K562 (cell line): ENCODE data around the gene RNU6-1. TPM values are rescaled to one million over a fixed set of nuclear protein-coding genes. Genes with fewer than 3 reads are reported as not detected.

ENCODE experiments used
- ATAC-seq: fragments of 200-7000 bp; cut with Tn5 transposase; 3 replicates; pipeline ENCODE4 v1.9.1; 2020; ENCODE audit warnings: moderate library complexity
- BruUV-seq: library from RNA; stranded (reverse); fragments of 400-500 nt; replicated peaks from 2 replicates; lab custom pipeline; 2021; lab: Mats Ljungman, UMichigan
- CTCF ChIA-PET: fragments of 300-600 bp; formaldehyde crosslinking; extraction: SDS; loops from one replicate; lab custom pipeline; 2021; ENCODE audit warnings: low intra/inter-chr PET ratio; lab: Yijun Ruan, JAX
- POLR2A ChIA-PET: fragments of 300-600, 350-650 bp; sonication (Branson Sonifier 250); formaldehyde crosslinking; extraction: SDS; loops from one replicate; lab custom pipeline; 2021; ENCODE audit warnings: antibody characterized with exemption, inconsistent platforms; lab: Yijun Ruan, JAX
- DNase-seq, 4 experiments: peaks; one replicate each; pipeline versions ENCODE4 v3.0.0 to v3.0.0-alpha.2; 2011 to 2018; ENCODE audit warnings: low spot score in 3 of 4, mixed read lengths in 3 of 4; ENCODE audit errors: extremely low read depth in 1 of 4
- FAIRE-seq: peaks from 2 replicates; lab custom pipeline; 2011; peaks lifted over from hg19 to GRCh38; lab: Jason Lieb, UNC
- H2AFZ ChIP-seq: 2 replicates; pipeline ENCODE4 v1.6.0; 2011; ENCODE audit warnings: low read depth, low read length, control low read depth, inconsistent platforms
- H3K27ac ChIP-seq: fragments of 200-600 bp; 3 replicates; pipeline ENCODE4 v1.8.0; 2011; ENCODE audit warnings: low read depth, mild to moderate bottlenecking, control low read depth, inconsistent platforms, low read length, moderate library complexity, mixed read lengths; ENCODE audit errors: extremely low read depth
- H3K27me3 ChIP-seq, 2 experiments: fragments of 300-600 bp in 1 of 2; 2 replicates in 1 of 2; 3 replicates in 1 of 2; pipeline versions ENCODE4 v1.6.0 to v1.8.0; 2011; ENCODE audit warnings: inconsistent platforms in 2 of 2, low read length in 2 of 2, mild to moderate bottlenecking in 1 of 2, mixed read lengths in 1 of 2, moderate library complexity in 1 of 2; ENCODE audit not compliant: control insufficient read depth in 2 of 2, insufficient read depth in 2 of 2
- H3K36me3 ChIP-seq: fragments of 300-600 bp; 3 replicates; pipeline ENCODE4 v1.8.0; 2011; ENCODE audit warnings: mild to moderate bottlenecking, low read length, inconsistent platforms; ENCODE audit not compliant: control insufficient read depth, insufficient read depth
- H3K4me1 ChIP-seq, 2 experiments: fragments of 200-600 bp in 1 of 2; replicated peaks in 1 of 2; 2 replicates in 1 of 2; 3 replicates in 1 of 2; pipeline versions ENCODE4 v1.5.1 to v1.8.0; 2011; ENCODE audit warnings: inconsistent platforms in 2 of 2, low read length in 2 of 2, mild to moderate bottlenecking in 1 of 2, mixed read lengths in 1 of 2, moderate library complexity in 1 of 2; ENCODE audit not compliant: control insufficient read depth in 2 of 2, insufficient read depth in 2 of 2
- H3K4me2 ChIP-seq: 2 replicates; pipeline ENCODE4 v1.6.1; 2011; ENCODE audit warnings: low read length, control low read depth, inconsistent platforms, mixed read lengths; ENCODE audit not compliant: insufficient read depth
- H3K4me3 ChIP-seq: fragments of 200-600 bp; sonication (generic), shearing (Covaris generic); 2 replicates; pipeline ENCODE4 v1.5.1; 2016; ENCODE audit warnings: control low read depth, inconsistent platforms
- H3K79me2 ChIP-seq: fragments of 200-600 bp; 3 replicates; pipeline ENCODE4 v1.8.0; 2011; ENCODE audit warnings: low read length, inconsistent platforms; ENCODE audit not compliant: control insufficient read depth, insufficient read depth
- H3K9ac ChIP-seq, 2 experiments: 2 replicates each; pipeline versions ENCODE4 v1.6.0 to v1.6.1; 2011; ENCODE audit warnings: low read depth in 2 of 2, low read length in 2 of 2, control low read depth in 1 of 2, inconsistent platforms in 1 of 2, mild to moderate bottlenecking in 1 of 2, mixed read lengths in 1 of 2; ENCODE audit not compliant: insufficient read depth in 1 of 2
- H3K9me1 ChIP-seq: one replicate; pipeline ENCODE4 v1.6.0; 2011; ENCODE audit warnings: inconsistent platforms, mild to moderate bottlenecking, low read length, moderate library complexity; ENCODE audit not compliant: control insufficient read depth, insufficient read depth
- H3K9me3 ChIP-seq: replicated peaks from 2 replicates; pipeline ENCODE4 v1.5.1; 2011; ENCODE audit warnings: low read depth, low read length, inconsistent platforms; ENCODE audit not compliant: control insufficient read depth, insufficient read depth
- H4K20me1 ChIP-seq: replicated peaks from 2 replicates; pipeline ENCODE4 v1.6.1; 2011; ENCODE audit warnings: low read length, inconsistent platforms, mixed read lengths; ENCODE audit not compliant: control insufficient read depth, insufficient read depth
- PCBP1 ChIP-seq: fragments of 200-400 bp; formaldehyde crosslinking; IDR thresholded peaks from 2 replicates; pipeline ENCODE4 v1.6.1; 2018; ENCODE audit warnings: mild to moderate bottlenecking, low read depth, low read length; ENCODE audit not compliant: poor library complexity, severe bottlenecking
- TBP ChIP-seq: optimal IDR thresholded peaks from 2 replicates; pipeline ENCODE3; 2011; ENCODE audit warnings: low read depth, low read length, improper control_type of control experiment
- ZNF143 ChIP-seq: sonication (generic); formaldehyde crosslinking; IDR thresholded peaks from 2 replicates; pipeline ENCODE4 v1.9.0; 2022; ENCODE audit warnings: mild to moderate bottlenecking, missing genetic modification reagents
- ZNF224 ChIP-seq: sonication (generic); formaldehyde crosslinking; IDR thresholded peaks from 2 replicates; pipeline ENCODE4 v1.8.0; 2022; ENCODE audit warnings: mild to moderate bottlenecking, missing genetic modification reagents
- WGBS: fragments of 100-300 bp; shearing (Covaris generic); methylation state at CpG from one replicate; pipeline ENCODE4 v1.1.6; 2016; ENCODE audit warnings: low coverage, mixed read lengths; ENCODE audit not compliant: insufficient coverage; ENCODE audit errors: missing lambda C conversion rate; 5-methylcytosine and 5-hydroxymethylcytosine counted together
- in situ Hi-C: fragments of 300-500 bp; cut with MboI; formaldehyde crosslinking; loops from 4 replicates; pipeline ENCODE4 v1.15.0; 2018; ENCODE audit warnings: inconsistent platforms, mixed read lengths
- intact Hi-C: fragments of 100-400 bp; cut with micrococcal nuclease; formaldehyde crosslinking; loops from 2 replicates; pipeline ENCODE4 v1.14.2; 2022
- polyA plus RNA-seq, 8 experiments: library from polyadenylated mRNA; depleted of rRNA in 4 of 8; stranded (reverse) in 5 of 8; unstranded in 3 of 8; fragments of >200 nt; fragmentation: Nextera tagmentation in 2 of 8; fragmentation: Illumina TruSeq in 1 of 8; extraction: Ambion mirVana in 2 of 8; extraction: Trizol in 1 of 8; gene quantifications; 2 replicates each; pipeline versions ENCODE4 v1.2.1 to v1.2.3, GENCODE V29; 2011 to 2014; ENCODE audit warnings: inconsistent platforms in 1 of 8, missing spikeins in 1 of 8
- total RNA-seq, 7 experiments: library from RNA; depleted of rRNA in 6 of 7; stranded (reverse); fragments of >200 nt in 6 of 7; fragmentation: Illumina TruSeq in 2 of 7; extraction: Trizol in 2 of 7; gene quantifications; 2 replicates each; pipeline versions ENCODE4 v1.2.1 to v1.2.3, GENCODE V29; 2011 to 2021; ENCODE audit warnings: low replicate concordance in 1 of 7

Gene RNU6-1
- total and polyA plus RNA-seq, 9 of the 15 experiments (the other 6 are each of a cell fraction or from before 2014, with no cell fraction given), result not detected

DNA sequence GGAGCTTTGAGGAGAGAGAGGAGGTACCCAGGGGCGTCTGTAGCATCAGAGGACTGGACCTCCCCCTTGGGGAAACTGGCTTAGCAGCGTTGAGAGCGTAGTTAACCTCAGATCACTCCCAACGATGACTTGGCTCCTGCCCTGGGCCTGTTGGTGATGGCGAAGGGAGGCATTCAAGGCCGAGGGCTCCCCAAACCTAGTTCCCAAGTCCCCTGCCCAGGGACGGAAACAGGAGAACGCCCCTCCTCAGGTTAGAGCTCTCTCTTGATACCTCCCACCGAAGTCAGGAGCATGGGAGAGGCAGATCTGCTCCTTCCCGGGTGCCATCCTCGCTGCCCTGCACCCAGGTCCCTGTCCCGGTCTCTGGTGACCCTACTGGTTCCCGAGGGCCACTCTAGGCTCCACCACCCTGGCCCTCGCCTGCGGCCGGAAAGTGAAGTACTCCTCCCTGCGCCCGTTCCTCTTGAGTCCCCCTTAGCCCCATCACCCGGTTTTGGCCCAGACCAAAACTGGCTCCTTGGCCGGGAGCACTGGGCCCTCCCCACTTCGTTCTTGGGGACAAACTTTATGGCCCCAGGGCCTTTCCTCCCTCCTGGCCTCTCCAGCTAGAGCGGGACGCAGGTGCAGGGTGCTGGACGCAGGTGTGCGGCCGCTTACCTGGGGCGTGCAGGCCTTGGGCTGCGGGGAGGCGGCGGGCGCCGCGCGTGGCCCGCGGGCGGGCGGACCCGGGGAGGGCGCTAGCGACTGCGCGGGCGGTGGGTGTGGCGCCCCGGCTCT, 17.1 kb downstream of the RNU6-1 start:
- ATAC-seq (peak; percentile 45; the same call in 2 of the 3 replicates), FAIRE-seq (no peak), DNase-seq (peak in 2 of 4 experiments; percentile 78 to 82)
- WGBS, result 22% methylated on average over 27 of the region's 46 CpGs
- peak; percentile 0 for TF ChIP-seq PCBP1
- TF ChIP-seq ZNF224 (CRISPR knock-in tag), result no peak
- no peak for TF ChIP-seq ZNF143
- no peak for TF ChIP-seq TBP
- no peak overlapping the region for H3K9ac ChIP-seq
- H4K20me1 ChIP-seq, result peaks cover 8% of the 10 kb centered on the region
- POLR2A ChIA-PET, result interaction anchor here (1.1 kb wide), 1 partner anchor 10 kb away, joined by 4 read pairs; no protein-coding TSS in a partner anchor
- H3K4me1 ChIP-seq, result peaks cover 0 to 46% of the 10 kb centered on the region in 2 experiments; a peak in 2 of 5 replicates
- no TSS peak for BruUV-seq
- H3K79me2 ChIP-seq, result no peaks in the 10 kb centered on the region
- peak overlapping the region; percentile 32 for H3K4me3 ChIP-seq
- H3K27ac ChIP-seq, result no peak overlapping the region
- H3K36me3 ChIP-seq, result no peaks in the 10 kb centered on the region
- H3K9me1 ChIP-seq, result no peaks in the 10 kb centered on the region
- intact Hi-C loops, result no loop called here
- peaks cover 35 to 68% of the 10 kb centered on the region in 2 experiments; a peak in 4 of 5 replicates for H3K27me3 ChIP-seq
- no peaks in the 10 kb centered on the region; the same call in none of the 2 replicates for H3K9me3 ChIP-seq
- in situ Hi-C loops, result no loop called here
- H2AFZ ChIP-seq, result no peak overlapping the region
- CTCF ChIA-PET, result interaction anchor here (0.6 kb wide), 1 partner anchor 301 kb away, joined by 4 read pairs; no protein-coding TSS in a partner anchor
- no peak overlapping the region; the same call in 1 of the 2 replicates for H3K4me2 ChIP-seq
